Neutrophil (primary cell): ENCODE measurements around the gene DIP2A.

Experiments
- H3K27ac ChIP-seq: fragments of 200-600 bp; sonication (generic); 2 replicates; pipeline ENCODE4 v1.5.1; 2016; ENCODE audit warnings: mild to moderate bottlenecking, moderate library complexity
- H3K27me3 ChIP-seq: fragments of 200-600 bp; sonication (generic); 2 replicates; pipeline ENCODE4 v1.6.0; 2016; ENCODE audit warnings: mild to moderate bottlenecking
- H3K36me3 ChIP-seq: fragments of 200-600 bp; sonication (generic); 2 replicates; pipeline ENCODE4 v1.5.1; 2017
- H3K4me1 ChIP-seq, 2 experiments: fragments of 200-600 bp in 1 of 2; sonication (generic) in 1 of 2; 1 replicate in 1 of 2; 2 replicates in 1 of 2; pipeline versions ENCODE4 v1.5.1 to v1.6.1; 2013 to 2016; ENCODE audit warnings: low read depth in 1 of 2, low read length in 1 of 2, mild to moderate bottlenecking in 1 of 2, moderate library complexity in 1 of 2; ENCODE audit not compliant: control insufficient read depth in 1 of 2, insufficient read depth in 1 of 2
- H3K4me3 ChIP-seq, 2 experiments: fragments of 200-600 bp in 1 of 2; sonication (generic) in 1 of 2; 1 replicate in 1 of 2; 2 replicates in 1 of 2; pipeline ENCODE4 v1.5.1; 2013 to 2016; ENCODE audit warnings: low read depth in 1 of 2, low read length in 1 of 2, mild to moderate bottlenecking in 1 of 2, moderate library complexity in 1 of 2
- H3K9me3 ChIP-seq: fragments of 200-600 bp; sonication (generic); 2 replicates; pipeline ENCODE4 v1.5.1; 2016
- CTCF ChIP-seq: fragments of 200-600 bp; sonication (generic); IDR thresholded peaks from 2 replicates; pipeline ENCODE4 v1.5.1; 2016; ENCODE audit warnings: antibody characterized with exemption

The DIP2A gene

GRCh38 chr21:46604329-46604974, 145.8 kb downstream of the DIP2A start:
- no peak overlapping the region for H3K4me3 ChIP-seq
- no peak for TF ChIP-seq CTCF
- H3K27ac ChIP-seq, result peak overlapping the region; percentile 80
- H3K4me1 ChIP-seq, result peaks cover 24 to 25% of the 10 kb centered on the region in 2 experiments
- H3K9me3 ChIP-seq, result no peaks in the 10 kb centered on the region
- no peaks in the 10 kb centered on the region for H3K27me3 ChIP-seq
- H3K36me3 ChIP-seq, result no peaks in the 10 kb centered on the region

- H3K4me3 ChIP-seq, result peak within 1 kb of the TSS in 1 of 2 experiments; percentile 30
- TF ChIP-seq CTCF, result no peak
- H3K4me1 ChIP-seq, result peaks cover 24 to 25% of the 10 kb centered on the region in 2 experiments
- H3K9me3 ChIP-seq, result no peaks in the 10 kb centered on the region
- H3K27ac ChIP-seq, result peak within 1 kb of the TSS; percentile 80
- no peaks in the 10 kb centered on the region for H3K27me3 ChIP-seq
- H3K36me3 ChIP-seq, result no peaks in the 10 kb centered on the region
Measured at GRCh38 chr21:46604975-46605766, 146.5 kb downstream of the DIP2A start, which contains the start of gene S100B. Gene S100B, minus strand, starts transcription at chr21:46605082. Its CDS starts 2,667 bp downstream, at chr21:46602415.

GRCh38 chr21:46605767-46606426, 147.2 kb downstream of the DIP2A start:
- Histone ChIP-seq H3K27ac (peak overlapping the region; percentile 80), H3K4me1 (peaks cover 24 to 25% of the 10 kb centered on the region in 2 experiments), H3K27me3 (no peaks in the 10 kb centered on the region), H3K36me3 (no peaks in the 10 kb centered on the region), H3K4me3 (peak overlapping the region in 1 of 2 experiments; percentile 30), H3K9me3 (no peaks in the 10 kb centered on the region)
- TF ChIP-seq CTCF, result no peak

GRCh38 chr21:46606427-46606813, 147.7 kb downstream of the DIP2A start:
- H3K4me1 ChIP-seq, result peaks cover 24 to 25% of the 10 kb centered on the region in 2 experiments

More at GRCh38 chr21:46606427-46606813, 147.7 kb downstream of the DIP2A start:
- H3K27me3 ChIP-seq, result no peaks in the 10 kb centered on the region
- H3K9me3 ChIP-seq, result no peaks in the 10 kb centered on the region
- H3K36me3 ChIP-seq, result no peaks in the 10 kb centered on the region
- H3K4me3 ChIP-seq, result peak overlapping the region in 1 of 2 experiments; percentile 30
- TF ChIP-seq CTCF, result no peak
- H3K27ac ChIP-seq, result peak overlapping the region; percentile 80
